GM21786 (cell line): ENCODE results near the gene KRTAP10-10.
"Not testable (repeated sequence)": the region's sequence is repeated elsewhere in the genome, so short reads cannot be mapped to it uniquely, and the experiment has no call there.

Source experiments
- ATAC-seq: cut with Tn5 transposase; IDR thresholded peaks from one replicate; pipeline ENCODE4 v1.9.1; 2021; ENCODE audit not compliant: unreplicated experiment

Gene KRTAP10-10, protein sequence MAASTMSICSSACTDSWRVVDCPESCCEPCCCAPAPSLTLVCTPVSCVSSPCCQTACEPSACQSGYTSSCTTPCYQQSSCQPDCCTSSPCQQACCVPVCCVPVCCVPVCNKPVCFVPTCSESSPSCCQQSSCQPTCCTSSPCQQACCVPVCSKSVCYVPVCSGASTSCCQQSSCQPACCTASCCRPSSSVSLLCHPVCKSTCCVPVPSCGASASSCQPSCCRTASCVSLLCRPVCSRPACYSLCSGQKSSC

DNA sequence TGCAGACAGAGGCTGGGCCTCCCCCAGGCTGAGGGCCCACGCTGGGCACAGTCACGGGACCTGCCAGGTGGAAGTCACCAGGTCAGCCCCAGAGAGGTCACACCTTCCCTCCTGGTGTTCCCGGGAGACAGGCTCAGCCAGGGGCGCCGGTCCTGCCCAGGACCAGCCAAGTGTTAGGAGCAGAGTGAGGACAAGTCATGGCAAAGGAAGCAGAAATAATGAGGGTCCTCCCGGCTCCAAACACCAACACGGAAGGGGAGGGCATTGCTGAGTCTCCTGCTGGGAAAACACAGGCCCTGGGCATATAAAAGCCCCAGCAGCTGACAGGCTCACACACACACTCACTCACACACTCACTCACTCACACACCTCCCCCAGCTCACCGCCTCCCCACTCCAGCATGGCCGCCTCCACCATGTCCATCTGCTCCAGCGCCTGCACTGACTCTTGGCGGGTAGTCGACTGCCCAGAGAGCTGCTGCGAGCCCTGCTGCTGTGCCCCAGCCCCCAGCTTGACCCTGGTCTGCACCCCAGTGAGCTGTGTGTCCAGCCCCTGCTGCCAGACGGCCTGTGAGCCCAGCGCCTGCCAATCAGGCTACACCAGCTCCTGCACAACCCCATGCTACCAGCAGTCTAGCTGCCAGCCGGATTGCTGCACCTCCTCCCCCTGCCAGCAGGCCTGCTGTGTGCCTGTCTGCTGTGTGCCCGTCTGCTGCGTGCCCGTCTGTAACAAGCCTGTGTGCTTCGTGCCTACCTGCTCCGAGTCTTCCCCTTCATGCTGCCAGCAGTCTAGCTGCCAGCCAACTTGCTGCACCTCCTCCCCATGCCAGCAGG lies at the start of gene KRTAP10-10:
Gene KRTAP10-10 (plus strand): TSS at position 339 of the 833 bp plus-strand sequence. CDS start 62 bp downstream, at position 401.
- no peak for ATAC-seq

DNA sequence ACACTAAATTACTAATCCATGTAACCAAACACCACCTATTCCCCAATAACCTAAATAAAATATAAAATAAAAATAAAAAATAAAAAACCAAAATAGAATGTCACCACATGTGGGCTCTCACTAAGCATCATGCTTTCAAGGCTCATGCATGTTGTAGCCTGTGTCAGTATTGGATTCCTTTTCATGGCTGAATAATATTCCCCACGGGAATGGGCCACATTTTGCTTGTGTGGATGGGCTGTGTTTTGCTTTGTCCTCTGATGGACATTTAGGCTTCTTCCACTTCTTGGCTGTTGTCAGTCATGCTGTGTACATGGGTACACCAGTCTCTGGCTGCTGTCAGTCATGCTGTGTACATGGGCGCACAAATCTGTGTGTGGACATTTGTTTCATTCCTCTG lies 48.1 kb upstream of the KRTAP10-10 start:
- ATAC-seq: no peak

DNA sequence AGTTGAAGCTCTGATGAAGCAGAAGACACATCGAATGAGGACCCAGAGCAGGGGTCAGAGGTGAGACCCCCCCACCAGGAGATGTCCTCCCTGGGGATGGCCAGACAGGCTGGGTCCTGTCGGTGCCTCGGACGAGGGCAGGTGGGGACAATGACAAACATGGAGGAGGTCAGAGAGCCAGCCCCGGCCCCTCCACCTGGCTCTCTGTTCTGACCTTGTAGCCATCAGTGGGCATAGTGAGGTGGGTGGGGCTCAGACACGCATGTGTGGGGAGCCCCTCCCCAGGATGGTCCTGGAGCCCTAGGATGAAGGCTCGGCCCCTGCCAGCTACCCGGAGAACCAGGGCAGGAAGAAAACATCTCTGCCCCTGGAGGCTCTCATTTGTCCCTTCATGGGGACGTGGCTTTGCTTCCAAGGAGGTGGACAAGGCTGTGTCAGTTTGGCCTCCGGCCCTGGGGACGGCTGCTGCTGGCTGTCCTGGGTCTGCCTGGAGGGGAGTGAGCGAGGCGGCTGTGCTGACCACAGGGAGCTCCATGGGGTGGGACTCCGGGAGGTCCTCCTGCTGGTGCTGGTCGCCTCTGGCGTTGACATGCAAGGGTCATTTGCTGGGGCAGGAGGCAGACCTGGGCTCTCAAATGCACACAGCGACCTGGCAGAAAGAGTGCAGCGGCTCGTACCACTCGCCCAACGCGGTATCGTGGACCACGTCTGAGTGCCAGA lies 47.4 kb upstream of the KRTAP10-10 start:
- ATAC-seq: no peak

DNA sequence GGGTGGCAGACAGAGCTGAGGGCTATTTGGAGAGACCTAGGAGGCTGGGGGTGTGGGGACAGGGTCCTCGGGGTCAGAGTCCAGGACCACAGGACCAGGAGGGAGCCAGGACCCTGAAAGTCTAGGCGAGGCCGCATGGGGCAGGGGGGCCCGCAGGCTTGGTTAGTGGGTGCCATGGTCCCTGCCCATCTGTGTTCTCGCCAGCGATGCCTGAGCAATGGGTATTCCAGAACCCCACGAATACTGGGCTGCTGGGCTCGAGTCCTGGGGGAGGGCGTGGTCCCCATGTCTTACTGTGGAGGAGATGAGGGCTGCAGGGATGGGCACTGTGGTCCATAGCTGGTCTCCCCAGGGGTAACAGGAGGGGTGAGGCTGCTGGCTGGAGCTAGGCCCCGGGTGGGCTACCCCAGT lies 46.8 kb upstream of the KRTAP10-10 start:
- ATAC-seq: no peak

DNA sequence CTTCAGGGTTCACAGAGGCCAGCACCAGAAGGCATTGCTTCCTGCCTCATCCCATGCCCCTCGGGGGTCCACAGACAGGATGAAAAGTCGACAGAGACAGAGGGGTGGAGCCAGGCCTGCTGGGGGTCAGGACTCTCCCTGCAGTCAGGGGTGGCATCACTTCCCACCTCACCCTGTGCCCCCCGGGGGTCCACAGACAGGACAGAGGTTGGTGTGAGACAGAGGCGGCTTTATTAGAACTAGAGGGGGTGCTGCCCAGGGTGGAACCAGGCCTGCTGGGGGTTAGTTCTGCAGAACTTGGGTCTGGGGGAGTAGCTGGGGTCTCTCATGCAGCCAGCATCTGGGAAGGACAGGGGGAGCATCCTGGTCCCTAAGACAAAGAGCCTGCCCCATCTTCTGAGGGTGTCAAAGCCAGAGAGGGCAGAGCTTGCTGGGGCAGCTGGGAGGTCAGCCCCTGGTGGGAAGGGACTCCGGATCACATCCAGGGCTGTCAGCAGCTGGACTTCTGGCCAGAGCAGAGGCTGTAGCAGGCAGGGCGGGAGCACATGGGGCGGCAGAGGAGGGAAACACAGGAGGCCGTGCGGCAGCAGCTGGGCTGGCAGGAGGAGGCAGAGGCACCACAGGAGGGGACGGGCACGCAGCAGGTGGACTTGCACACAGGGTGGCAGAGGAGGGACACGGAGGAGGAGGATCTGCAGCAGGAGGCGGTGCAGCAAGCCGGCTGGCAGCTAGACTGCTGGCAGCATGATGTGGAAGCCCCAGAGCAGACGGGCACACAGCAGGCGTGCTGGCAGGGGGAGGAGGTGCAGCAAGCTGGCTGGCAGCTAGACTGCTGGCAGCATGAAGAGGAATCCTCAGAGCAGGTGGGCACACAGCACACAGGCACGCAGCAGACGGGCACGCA lies 46.0 kb upstream of the KRTAP10-10 start:
- ATAC-seq: not testable (repeated sequence)

DNA sequence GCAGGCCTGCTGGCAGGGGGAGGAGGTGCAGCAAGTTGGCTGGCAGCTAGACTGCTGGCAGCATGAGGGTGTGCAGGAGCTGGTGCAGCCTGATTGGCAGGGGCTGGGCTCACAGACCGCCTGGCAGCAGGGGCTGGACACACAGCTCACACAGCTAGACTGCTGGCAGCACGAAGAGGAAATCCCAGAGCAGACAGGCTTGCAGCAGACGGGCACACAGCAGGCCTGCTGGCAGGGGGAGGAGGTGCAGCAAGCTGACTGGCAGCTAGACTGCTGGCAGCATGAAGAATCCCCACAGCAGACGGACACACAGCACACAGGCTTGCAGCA lies 45.4 kb upstream of the KRTAP10-10 start:
- ATAC-seq: not testable (repeated sequence)

DNA sequence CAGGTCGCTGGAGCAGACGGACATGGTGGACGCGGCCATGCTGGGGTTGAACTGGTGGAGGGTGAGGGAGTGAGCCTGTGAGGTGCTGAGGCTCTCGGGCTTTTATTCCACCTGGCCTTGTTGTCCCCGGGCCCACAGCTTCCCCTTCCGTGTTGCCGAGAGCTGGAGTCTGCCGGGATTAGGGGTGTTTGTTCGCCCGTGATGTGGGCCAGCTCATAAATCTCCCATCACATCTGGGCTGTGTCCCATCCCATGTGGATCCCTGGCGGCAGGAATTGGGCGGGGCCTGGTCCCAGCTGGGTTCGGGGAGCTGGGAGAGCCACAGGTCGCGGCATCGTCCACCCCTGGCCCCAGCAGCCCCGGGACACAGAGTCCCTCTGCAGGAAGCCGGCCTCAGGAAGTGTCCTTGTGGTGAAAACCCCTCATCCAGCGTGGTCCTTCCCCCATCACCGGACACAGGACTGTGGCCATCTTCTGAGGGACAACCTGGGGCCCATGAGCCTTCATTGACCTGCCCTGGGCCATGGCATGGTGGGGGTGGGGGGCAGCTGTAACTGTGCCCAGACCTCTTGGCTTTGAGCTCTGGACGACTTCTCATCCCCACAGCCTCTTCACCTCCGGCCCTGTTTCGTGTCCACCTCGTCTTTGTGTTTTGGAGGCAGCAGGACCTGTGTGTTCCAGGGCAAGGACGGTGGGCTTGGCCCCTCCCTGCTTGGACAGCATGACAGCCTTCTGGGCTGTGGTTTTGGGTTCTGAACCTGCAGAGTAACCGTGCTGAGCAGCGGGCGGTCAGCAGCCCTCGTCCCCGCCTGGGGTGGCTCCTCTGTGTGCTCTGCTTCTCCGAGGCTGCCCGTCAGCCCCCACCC lies 44.5 kb upstream of the KRTAP10-10 start, which contains the start of gene KRTAP10-6:
Gene KRTAP10-6 (minus strand): TSS at position 60 of the 866 bp plus-strand sequence. CDS start 21 bp downstream, at position 39.
- ATAC-seq: no peak

DNA sequence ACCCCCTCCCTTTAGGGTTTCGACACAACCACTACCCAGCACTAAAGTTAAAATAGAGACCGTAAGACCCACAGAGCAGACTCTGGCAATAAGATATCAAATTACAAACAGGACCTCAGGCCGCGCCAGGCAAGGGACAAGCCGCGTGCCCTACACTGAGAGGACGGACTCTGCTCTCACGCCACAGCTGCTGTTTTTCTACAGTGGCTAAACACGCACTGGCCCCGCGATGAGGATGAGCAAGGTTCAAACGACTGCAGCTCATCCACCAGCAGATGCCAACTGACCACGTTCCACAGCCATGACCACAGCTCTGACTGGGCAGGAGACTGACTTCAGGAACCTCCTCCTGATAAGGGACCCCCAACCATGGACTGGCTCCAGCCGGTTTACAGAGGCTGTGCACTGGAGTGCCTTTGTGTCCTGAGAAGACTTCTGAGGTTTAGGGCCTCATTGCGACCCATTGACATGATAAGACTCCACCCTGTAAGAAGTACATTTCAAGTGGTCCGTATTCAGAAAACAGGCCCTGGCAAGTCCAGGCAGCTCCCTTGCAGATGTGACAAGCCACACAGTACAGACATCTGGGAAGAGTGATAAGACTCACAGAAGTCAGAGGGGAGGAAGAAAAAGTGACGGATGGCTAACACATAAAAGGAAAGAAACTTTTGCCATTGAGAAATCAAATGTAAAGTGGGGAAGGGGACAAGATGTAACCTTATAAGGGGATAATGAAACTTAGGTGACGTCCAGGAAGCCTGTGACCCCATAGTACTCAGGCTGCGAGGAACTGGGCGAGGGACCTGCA lies 43.4 kb upstream of the KRTAP10-10 start:
- no peak for ATAC-seq

DNA sequence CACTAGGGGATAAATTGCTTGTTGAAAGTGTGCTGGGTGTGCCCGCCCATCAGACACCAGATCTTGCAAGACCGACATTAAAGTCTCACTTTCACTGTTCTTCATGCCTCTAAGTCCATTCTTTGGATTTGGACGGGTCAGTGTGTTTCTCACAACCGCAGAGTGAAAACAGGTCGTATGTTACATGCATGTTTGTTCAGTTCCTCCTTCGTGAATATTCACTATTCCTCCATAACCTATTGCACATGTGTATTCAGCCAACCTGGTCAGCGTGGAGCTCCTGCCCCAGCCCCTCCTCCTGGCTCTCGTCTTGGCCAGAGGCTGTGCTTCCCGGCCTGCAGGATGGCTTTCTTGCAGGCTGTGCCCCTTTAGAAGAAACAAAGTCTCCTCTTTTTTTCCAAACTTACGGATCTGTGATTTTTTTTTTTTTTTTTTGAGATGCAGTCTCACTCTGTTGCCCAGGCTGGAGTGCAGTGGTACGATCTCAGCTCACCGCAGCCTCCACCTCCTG lies 42.7 kb upstream of the KRTAP10-10 start:
- no peak for ATAC-seq

DNA sequence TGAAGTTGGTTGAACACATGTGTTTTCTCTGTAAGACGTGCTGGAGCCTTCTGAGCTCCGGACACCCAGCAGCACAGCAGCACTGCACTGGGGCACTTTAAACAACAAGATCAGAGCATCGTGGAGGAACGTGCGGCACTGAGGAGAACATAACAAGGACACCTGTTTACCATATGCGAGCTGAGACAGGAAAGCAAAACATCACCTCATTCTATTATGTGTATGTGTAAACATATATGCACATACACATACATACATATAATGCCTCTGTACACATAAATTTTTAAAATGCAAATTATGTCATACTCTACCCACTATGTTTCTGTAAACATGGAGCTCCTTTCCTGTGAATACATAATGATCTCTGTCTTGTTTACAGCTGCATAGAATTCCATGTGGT lies 41.6 kb upstream of the KRTAP10-10 start:
- ATAC-seq: no peak

DNA sequence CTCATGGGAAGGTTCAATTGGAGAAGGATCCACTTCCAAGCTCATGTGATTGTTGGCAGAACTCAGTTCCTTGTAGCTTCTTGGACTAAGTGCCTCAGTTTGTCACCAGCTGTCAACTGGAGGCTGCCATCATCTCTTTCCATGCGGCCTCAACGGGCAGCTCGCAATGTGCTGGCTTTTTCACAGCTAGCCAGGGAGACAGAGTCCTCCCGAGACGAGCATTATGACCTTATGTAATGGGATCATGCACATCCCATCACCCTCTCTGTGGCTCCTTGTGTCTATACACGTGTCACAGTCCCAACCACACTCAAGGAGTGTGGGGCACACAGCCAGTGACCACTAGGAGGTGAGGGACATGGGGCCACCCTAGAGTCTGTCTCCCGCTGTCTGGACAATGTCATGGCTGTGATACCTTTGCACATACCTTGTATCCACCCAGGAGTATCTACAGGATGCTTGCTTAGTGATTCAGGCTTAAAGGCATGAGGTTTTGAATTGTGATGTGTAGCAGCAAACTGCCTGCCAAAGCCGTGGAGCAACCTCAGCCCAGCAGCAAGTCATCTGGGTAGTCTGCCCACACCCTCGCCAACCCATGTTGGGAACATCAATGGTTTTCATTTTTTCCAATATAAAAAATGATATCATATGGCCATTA lies 41.0 kb upstream of the KRTAP10-10 start:
- no peak for ATAC-seq

DNA sequence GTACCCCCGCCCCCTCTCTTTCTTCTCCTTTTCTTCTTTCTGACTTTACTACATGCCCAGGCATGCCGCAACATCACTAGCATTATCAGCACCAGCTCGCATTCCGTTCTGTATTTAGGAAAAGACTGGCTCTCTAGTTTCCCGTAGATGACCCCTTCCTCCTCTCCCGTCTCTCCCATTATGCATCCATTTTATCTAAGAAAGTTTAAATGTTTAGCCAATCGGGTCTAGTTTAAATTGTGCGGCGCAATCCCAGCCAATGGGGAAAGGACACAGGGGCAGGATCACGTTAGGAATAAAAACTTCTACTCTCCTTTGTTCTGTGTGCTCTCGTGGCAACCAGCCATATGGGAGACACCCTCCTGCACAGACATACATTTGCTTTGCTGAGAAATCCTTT lies 39.1 kb upstream of the KRTAP10-10 start:
- ATAC-seq: no peak

DNA sequence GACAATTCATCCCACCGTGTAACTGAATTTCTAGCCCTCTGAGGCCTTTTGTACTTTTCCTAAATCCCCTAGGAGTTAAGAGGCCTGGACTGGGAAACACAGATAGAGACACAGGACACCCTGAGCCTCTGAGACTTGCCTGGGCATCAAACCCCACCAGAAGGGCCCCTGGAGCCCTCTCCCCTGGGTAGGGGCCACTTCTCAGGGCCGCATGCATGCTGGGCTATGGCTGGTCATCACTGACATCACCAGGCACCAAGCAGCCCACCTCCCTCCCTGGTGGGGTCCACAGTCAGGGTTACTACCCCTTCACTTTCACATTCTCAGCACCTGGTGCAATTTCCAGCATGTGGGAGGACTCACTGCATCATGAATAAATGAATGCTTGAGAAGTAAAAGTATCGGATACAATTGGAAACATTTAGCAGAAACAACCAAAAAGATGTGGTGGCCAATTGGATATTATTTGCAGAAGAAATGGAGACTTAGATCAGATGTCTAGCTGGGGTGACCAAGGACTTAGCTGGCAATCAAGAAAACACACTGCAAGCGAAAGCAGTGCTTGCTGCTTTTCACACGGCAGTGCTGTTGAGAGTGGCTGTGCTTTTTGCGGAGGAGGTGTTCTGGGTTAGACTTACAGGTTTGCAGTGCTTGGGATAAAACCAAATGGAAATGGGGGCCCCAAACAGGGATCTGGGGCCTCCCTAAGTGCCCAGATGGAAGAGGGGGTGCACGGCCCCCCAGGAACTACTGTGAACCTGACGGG lies 37.7 kb upstream of the KRTAP10-10 start:
- ATAC-seq: no peak

DNA sequence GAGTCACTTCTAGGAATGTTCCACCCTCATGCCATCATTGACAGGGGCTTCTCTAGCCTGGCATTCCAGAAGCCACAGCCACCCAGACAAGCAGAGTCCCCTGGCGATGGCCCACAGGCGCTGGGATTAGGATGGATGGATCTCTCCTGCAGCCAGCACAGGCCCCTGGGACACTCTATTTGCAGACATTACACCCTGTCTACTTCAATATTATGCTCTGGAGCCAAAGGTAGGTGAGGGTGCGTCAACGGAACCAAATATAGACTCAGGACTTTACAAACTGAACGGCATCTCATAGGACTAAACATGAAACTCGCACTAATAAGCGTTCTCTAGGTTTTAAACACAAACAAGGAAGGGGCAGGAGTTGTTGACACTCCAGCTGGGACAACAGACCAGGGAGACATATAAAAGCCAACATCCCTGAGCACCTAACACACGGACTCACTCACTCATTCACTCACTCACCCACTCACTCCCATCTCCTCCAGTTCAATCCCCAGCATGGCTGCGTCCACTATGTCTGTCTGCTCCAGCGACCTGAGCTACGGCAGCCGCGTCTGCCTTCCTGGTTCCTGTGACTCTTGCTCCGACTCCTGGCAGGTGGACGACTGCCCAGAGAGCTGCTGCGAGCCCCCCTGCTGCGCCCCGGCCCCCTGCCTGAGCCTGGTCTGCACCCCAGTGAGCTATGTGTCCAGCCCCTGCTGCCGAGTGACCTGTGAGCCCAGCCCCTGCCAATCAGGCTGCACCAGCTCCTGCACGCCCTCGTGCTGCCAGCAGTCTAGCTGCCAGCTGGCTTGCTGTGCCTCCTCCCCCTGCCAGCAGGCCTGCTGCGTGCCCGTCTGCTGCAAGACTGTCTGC lies 36.8 kb upstream of the KRTAP10-10 start, which contains the start of gene KRTAP10-7:
Gene KRTAP10-7 (plus strand): TSS at position 480 of the 861 bp plus-strand sequence. CDS start 25 bp downstream, at position 505.
- not testable (repeated sequence) for ATAC-seq

DNA sequence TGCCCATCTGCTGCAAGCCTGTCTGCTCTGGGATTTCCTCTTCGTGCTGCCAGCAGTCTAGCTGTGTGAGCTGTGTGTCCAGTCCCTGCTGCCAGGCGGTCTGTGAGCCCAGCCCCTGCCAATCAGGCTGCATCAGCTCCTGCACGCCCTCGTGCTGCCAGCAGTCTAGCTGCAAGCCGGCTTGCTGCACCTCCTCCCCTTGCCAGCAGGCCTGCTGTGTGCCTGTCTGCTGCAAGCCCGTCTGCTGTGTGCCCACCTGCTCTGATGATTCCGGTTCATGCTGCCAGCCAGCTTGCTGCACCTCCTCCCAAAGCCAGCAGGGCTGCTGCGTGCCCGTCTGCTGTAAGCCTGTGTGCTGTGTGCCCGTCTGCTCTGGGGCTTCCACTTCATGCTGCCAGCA lies 36.1 kb upstream of the KRTAP10-10 start:
- not testable (repeated sequence) for ATAC-seq
